Liver (tissue), 9 donors: ENCODE data around the gene ENOX1. TPM values are rescaled to one million over a fixed set of nuclear protein-coding genes. Genes with fewer than 3 reads are reported as not detected.

Experiments
- DNase-seq: peaks from one replicate; pipeline ENCODE4 v3.0.0-alpha.2; 2017; ENCODE audit warnings: low spot score
- H3K27ac ChIP-seq, 2 donors: one replicate each; pipeline ENCODE4 v1.7.0; 2013; ENCODE audit warnings: inconsistent platforms in 2 of 2, low read length in 2 of 2, control low read depth in 1 of 2, low read depth in 1 of 2, mild to moderate bottlenecking in 1 of 2
- H3K27me3 ChIP-seq, 4 donors: one replicate each; pipeline versions ENCODE4 v1.6.1 to v1.7.0; 2013; ENCODE audit warnings: low read length in 3 of 4, inconsistent platforms in 1 of 4, mild to moderate bottlenecking in 1 of 4, moderate library complexity in 1 of 4; ENCODE audit not compliant: control insufficient read depth in 4 of 4, insufficient read depth in 4 of 4
- H3K36me3 ChIP-seq, 4 donors: one replicate each; pipeline versions ENCODE4 v1.6.1 to v1.7.0; 2013; ENCODE audit warnings: low read length in 3 of 4, mild to moderate bottlenecking in 3 of 4, low read depth in 1 of 4, moderate library complexity in 1 of 4; ENCODE audit not compliant: control insufficient read depth in 4 of 4, insufficient read depth in 3 of 4
- H3K4me1 ChIP-seq, 4 donors: one replicate each; pipeline versions ENCODE4 v1.6.1 to v1.7.0; 2013; ENCODE audit warnings: low read length in 3 of 4, mild to moderate bottlenecking in 3 of 4, moderate library complexity in 1 of 4; ENCODE audit not compliant: control insufficient read depth in 4 of 4, insufficient read depth in 4 of 4
- H3K4me3 ChIP-seq, 3 donors: one replicate each; pipeline versions ENCODE4 v1.6.1 to v1.7.0; 2013; ENCODE audit warnings: low read length in 3 of 3, control low read depth in 1 of 3, low read depth in 1 of 3, mild to moderate bottlenecking in 1 of 3
- H3K9ac ChIP-seq, 2 donors: one replicate each; pipeline ENCODE4 v1.7.0; 2013; ENCODE audit warnings: low read length in 2 of 2, mild to moderate bottlenecking in 2 of 2, moderate library complexity in 2 of 2, control low read depth in 1 of 2, low read depth in 1 of 2
- H3K9me3 ChIP-seq, 4 donors: one replicate each; pipeline versions ENCODE4 v1.6.1 to v1.7.0; 2013; ENCODE audit warnings: low read length in 3 of 4; ENCODE audit not compliant: control insufficient read depth in 4 of 4
- ATF3 ChIP-seq: IDR thresholded peaks from 2 replicates; pipeline ENCODE4 v1.6.1; 2016; ENCODE audit warnings: antibody characterized with exemption
- EGR1 ChIP-seq, 2 donors: IDR thresholded peaks; 2 replicates each; pipeline ENCODE4 v1.6.1; 2016 to 2018; ENCODE audit warnings: antibody characterized with exemption in 2 of 2, low read depth in 2 of 2
- FOXA1 ChIP-seq: IDR thresholded peaks from 2 replicates; pipeline ENCODE4 v1.6.1; 2016; ENCODE audit warnings: antibody characterized with exemption
- FOXA2 ChIP-seq: IDR thresholded peaks from 2 replicates; pipeline ENCODE4 v1.6.1; 2016; ENCODE audit warnings: antibody characterized with exemption
- GABPA ChIP-seq, 2 donors: IDR thresholded peaks in 1 of 2; conservative IDR thresholded peaks in 1 of 2; 2 replicates each; pipeline ENCODE4 v1.6.1; 2016; ENCODE audit warnings: antibody characterized with exemption in 2 of 2, mild to moderate bottlenecking in 1 of 2, moderate library complexity in 1 of 2
- HNF4A ChIP-seq, 2 donors: conservative IDR thresholded peaks; 2 replicates each; pipeline ENCODE4 v1.6.1; 2016; ENCODE audit warnings: antibody characterized with exemption in 2 of 2, mild to moderate bottlenecking in 2 of 2
- HNF4G ChIP-seq: IDR thresholded peaks from 2 replicates; pipeline ENCODE4 v1.6.1; 2016; ENCODE audit warnings: antibody characterized with exemption
- JUND ChIP-seq, 2 donors: IDR thresholded peaks; 2 replicates each; pipeline ENCODE4 v1.6.1; 2016; ENCODE audit warnings: antibody characterized with exemption in 2 of 2
- RAD21 ChIP-seq, 2 donors: IDR thresholded peaks; 2 replicates each; pipeline ENCODE4 v1.6.1; 2016; ENCODE audit warnings: antibody characterized with exemption in 2 of 2, mild to moderate bottlenecking in 2 of 2
- REST ChIP-seq: IDR thresholded peaks from 2 replicates; pipeline ENCODE4 v1.6.1; 2016; ENCODE audit warnings: antibody characterized with exemption, mild to moderate bottlenecking
- RXRA ChIP-seq, 2 donors: IDR thresholded peaks; 2 replicates each; pipeline ENCODE4 v1.6.1; 2017 to 2018; ENCODE audit warnings: antibody characterized with exemption in 2 of 2, mild to moderate bottlenecking in 1 of 2
- SP1 ChIP-seq: IDR thresholded peaks from 2 replicates; pipeline ENCODE4 v1.6.1; 2018; ENCODE audit warnings: antibody characterized with exemption, mild to moderate bottlenecking
- TAF1 ChIP-seq: conservative IDR thresholded peaks from 2 replicates; pipeline ENCODE4 v1.6.1; 2016; ENCODE audit warnings: antibody characterized with exemption, mild to moderate bottlenecking
- YY1 ChIP-seq: IDR thresholded peaks from 2 replicates; pipeline ENCODE4 v1.6.1; 2016; ENCODE audit warnings: antibody characterized with exemption, mild to moderate bottlenecking
- ZBTB33 ChIP-seq: IDR thresholded peaks from 2 replicates; pipeline ENCODE4 v1.6.1; 2016; ENCODE audit warnings: antibody characterized with exemption
- WGBS: extraction: QIAGEN DNeasy Blood & Tissue Kit; methylation state at CpG from one replicate; pipeline ENCODE4 v1.1.7; 2013; 5-methylcytosine and 5-hydroxymethylcytosine counted together
- polyA plus RNA-seq, 2 donors: library from polyadenylated mRNA; stranded (reverse) in 1 of 2; unstranded in 1 of 2; fragments of 200-250 nt in 1 of 2; fragments of >200 nt in 1 of 2; fragmentation: Nextera tagmentation in 1 of 2; extraction: Ambion mirVana in 1 of 2; gene quantifications; one replicate each; pipeline versions ENCODE4 v1.2.1 to v1.2.3, GENCODE V29; 2013 to 2015
- total RNA-seq, 2 donors: library from RNA; depleted of rRNA; stranded (reverse); fragments of >200 nt; gene quantifications; one replicate each; pipeline ENCODE4 v1.2.3, GENCODE V29; 2014
- TF ChIP-seq, protein P1 (sequence below): IDR thresholded peaks from 2 replicates; pipeline ENCODE4 v1.6.1; 2016; ENCODE audit warnings: antibody characterized with exemption
- TF ChIP-seq, protein P2 (sequence below): fragments of 150-350 bp; IDR thresholded peaks from 2 replicates; pipeline ENCODE4 v1.5.1; 2017; ENCODE audit warnings: improper control_type of control experiment, low read depth, low read length; ENCODE audit not compliant: missing input control
- donor health status: healthy.
- donor health status: healthy.
- donor health status: healthy.
- donor health status: healthy.
- donor health status: healthy.

Gene ENOX1
- total and polyA plus RNA-seq, 4 donors, result 0.02 to 0.33 (median 0.08) TPM; not detected in 1

DNA sequence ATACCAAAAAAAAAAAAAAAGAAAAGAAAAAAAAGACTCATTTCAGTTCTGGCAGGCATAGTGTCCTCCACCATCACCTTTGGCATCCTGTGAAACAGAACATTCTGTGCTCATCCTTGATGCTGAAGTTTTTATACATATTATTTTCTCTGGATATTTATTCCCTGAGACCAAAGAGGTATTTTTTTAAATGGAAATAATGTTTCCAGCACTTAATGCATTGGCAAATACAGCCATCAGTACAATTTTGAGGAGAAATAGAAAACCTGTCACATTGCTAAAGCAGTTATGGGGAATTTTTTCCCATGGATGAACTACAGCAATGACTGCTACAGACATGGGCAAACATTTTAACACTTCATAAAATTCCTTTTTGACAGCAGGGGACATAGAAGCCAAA lies 451.0 kb downstream of the ENOX1 start:
- Histone ChIP-seq H3K4me1 (no peaks in the 10 kb centered on the region), H3K9me3 (no peaks in the 10 kb centered on the region), H3K9ac (no peak overlapping the region), H3K4me3 (no peak overlapping the region), H3K27me3 (no peaks in the 10 kb centered on the region), H3K27ac (no peak overlapping the region), H3K36me3 (no peaks in the 10 kb centered on the region)
- TF ChIP-seq SP1 (no peak), HNF4A (conservative IDR thresholded peaks at IDR 0.05) (no peak), TAF1 (no peak), GABPA (IDR thresholded peaks at IDR 0.05 in 1 of 2, conservative IDR thresholded peaks at IDR 0.05 in 1 of 2) (no peak), RXRA (IDR thresholded peaks at IDR 0.05) (no peak), ZBTB33 (no peak)
- no peak for DNase-seq

- H3K27ac ChIP-seq, result no peak overlapping the region
- 91% methylated on average over 3 of the region's 3 CpGs for WGBS
- no peaks in the 10 kb centered on the region for H3K36me3 ChIP-seq
- no peak overlapping the region for H3K9ac ChIP-seq
- TF ChIP-seq, protein P1, sequence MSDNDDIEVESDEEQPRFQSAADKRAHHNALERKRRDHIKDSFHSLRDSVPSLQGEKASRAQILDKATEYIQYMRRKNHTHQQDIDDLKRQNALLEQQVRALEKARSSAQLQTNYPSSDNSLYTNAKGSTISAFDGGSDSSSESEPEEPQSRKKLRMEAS, result no peak
- no peak for TF ChIP-seq FOXA1
- TF ChIP-seq GABPA (IDR thresholded peaks at IDR 0.05 in 1 of 2, conservative IDR thresholded peaks at IDR 0.05 in 1 of 2), result no peak
- TF ChIP-seq REST, result no peak
- no peak for TF ChIP-seq HNF4G
- TF ChIP-seq, protein P2, sequence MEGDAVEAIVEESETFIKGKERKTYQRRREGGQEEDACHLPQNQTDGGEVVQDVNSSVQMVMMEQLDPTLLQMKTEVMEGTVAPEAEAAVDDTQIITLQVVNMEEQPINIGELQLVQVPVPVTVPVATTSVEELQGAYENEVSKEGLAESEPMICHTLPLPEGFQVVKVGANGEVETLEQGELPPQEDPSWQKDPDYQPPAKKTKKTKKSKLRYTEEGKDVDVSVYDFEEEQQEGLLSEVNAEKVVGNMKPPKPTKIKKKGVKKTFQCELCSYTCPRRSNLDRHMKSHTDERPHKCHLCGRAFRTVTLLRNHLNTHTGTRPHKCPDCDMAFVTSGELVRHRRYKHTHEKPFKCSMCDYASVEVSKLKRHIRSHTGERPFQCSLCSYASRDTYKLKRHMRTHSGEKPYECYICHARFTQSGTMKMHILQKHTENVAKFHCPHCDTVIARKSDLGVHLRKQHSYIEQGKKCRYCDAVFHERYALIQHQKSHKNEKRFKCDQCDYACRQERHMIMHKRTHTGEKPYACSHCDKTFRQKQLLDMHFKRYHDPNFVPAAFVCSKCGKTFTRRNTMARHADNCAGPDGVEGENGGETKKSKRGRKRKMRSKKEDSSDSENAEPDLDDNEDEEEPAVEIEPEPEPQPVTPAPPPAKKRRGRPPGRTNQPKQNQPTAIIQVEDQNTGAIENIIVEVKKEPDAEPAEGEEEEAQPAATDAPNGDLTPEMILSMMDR, result no peak
- TF ChIP-seq FOXA2, result no peak
- TF ChIP-seq ZBTB33, result no peak
- no peak for TF ChIP-seq TAF1
- TF ChIP-seq RXRA (IDR thresholded peaks at IDR 0.05), result no peak
- TF ChIP-seq SP1, result no peak
- TF ChIP-seq YY1, result no peak
- TF ChIP-seq EGR1 (IDR thresholded peaks at IDR 0.05; ENCODE audit: low read depth in 2 of 2), result no peak
- no peak for TF ChIP-seq JUND (IDR thresholded peaks at IDR 0.05)
- no peak for TF ChIP-seq HNF4A (conservative IDR thresholded peaks at IDR 0.05)
- no peak for TF ChIP-seq ATF3
- no peak for TF ChIP-seq RAD21 (IDR thresholded peaks at IDR 0.05)
- no peak for DNase-seq
- H3K27me3 ChIP-seq, result no peaks in the 10 kb centered on the region
- H3K9me3 ChIP-seq, result no peaks in the 10 kb centered on the region
- no peak overlapping the region for H3K4me3 ChIP-seq
- no peaks in the 10 kb centered on the region for H3K4me1 ChIP-seq
These were observed 453.6 kb downstream of the ENOX1 start for GRCh38 chr13:43333176-43333575.
